ENCODE data around the gene FAM171A1. TPM values are rescaled to one million over a fixed set of nuclear protein-coding genes. Genes with fewer than 3 reads are reported as not detected.

FAM171A1 gene
- total RNA-seq, 1 donor from 2014 or later, result 28.2 TPM

DNA sequence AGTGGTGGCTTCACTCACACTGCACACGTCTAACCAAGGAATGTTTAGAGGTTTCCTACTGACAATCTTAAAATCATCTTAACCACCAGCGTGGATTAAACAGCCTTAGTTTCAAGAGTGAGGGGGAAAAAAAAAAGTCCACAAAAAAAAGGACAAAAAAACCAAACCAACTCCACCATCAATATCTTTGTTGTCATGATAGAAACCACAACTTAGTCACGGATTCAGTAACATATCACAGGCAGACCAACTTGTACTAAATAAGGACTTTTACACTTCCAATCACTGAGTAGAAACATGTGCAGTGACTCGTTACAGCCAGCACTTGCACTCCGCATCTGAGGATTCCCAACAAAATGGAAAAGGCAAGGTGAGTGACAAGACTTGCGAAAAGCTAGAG lies 46.5 kb downstream of the FAM171A1 start:
- Mint-ChIP-seq H3K27me3 (ENCODE audit: insufficient read depth, low read depth) (no peaks in the 10 kb centered on the region), H3K4me3 (no peak overlapping the region), H3K36me3 (peaks cover 18% of the 10 kb centered on the region), H3K9me3 (no peaks in the 10 kb centered on the region), H3K4me1 (peaks cover 12% of the 10 kb centered on the region), H3K27ac (no peak overlapping the region)
- no peaks in the 10 kb centered on the region for H3K4me1 ChIP-seq
- H4K20me1 ChIP-seq (ENCODE audit: low read depth), result peaks cover 5% of the 10 kb centered on the region
- no peak overlapping the region for H2AFZ ChIP-seq (replicated peaks)
- DNase-seq (ENCODE audit: low spot score), result no peak
- H3K4me3 ChIP-seq, result no peak overlapping the region
- H3K9ac ChIP-seq, result no peak overlapping the region
- H3K79me2 ChIP-seq (ENCODE audit: low read depth), result no peaks in the 10 kb centered on the region
- H3K27me3 ChIP-seq, result no peaks in the 10 kb centered on the region
- H3K36me3 ChIP-seq, result no peaks in the 10 kb centered on the region
- H3F3A ChIP-seq (ENCODE audit: low read depth), result no peaks in the 10 kb centered on the region
- no peak overlapping the region for H3K4me2 ChIP-seq
- H3K27ac ChIP-seq, result no peak overlapping the region
- H3K9me3 ChIP-seq (ENCODE audit: low read depth), result no peaks in the 10 kb centered on the region
- TF ChIP-seq EZH2 (IDR thresholded peaks at IDR 0.05), result no peak
- TF ChIP-seq CTCF (IDR thresholded peaks at IDR 0.05), result no peak
- TF ChIP-seq EZH2phosphoT487 (IDR thresholded peaks at IDR 0.05), result no peak

GRCh38 chr10:15324113-15324512 lies 47.0 kb downstream of the FAM171A1 start:
- no peaks in the 10 kb centered on the region for H3K27me3 ChIP-seq
- no peak for DNase-seq (ENCODE audit: low spot score)
- no peak overlapping the region for H3K27ac ChIP-seq
- H3K9ac ChIP-seq, result no peak overlapping the region
- TF ChIP-seq EZH2 (IDR thresholded peaks at IDR 0.05), result no peak
- no peak for TF ChIP-seq EZH2phosphoT487 (IDR thresholded peaks at IDR 0.05)
- no peak for TF ChIP-seq CTCF (IDR thresholded peaks at IDR 0.05)
- no peaks in the 10 kb centered on the region for H3K9me3 ChIP-seq (ENCODE audit: low read depth)
- H3K27me3 Mint-ChIP-seq (ENCODE audit: insufficient read depth, low read depth), result no peaks in the 10 kb centered on the region
- H3K4me3 Mint-ChIP-seq, result no peak overlapping the region
- peaks cover 12% of the 10 kb centered on the region for H3K4me1 Mint-ChIP-seq
- H3K79me2 ChIP-seq (ENCODE audit: low read depth), result no peaks in the 10 kb centered on the region
- no peaks in the 10 kb centered on the region for H3K36me3 ChIP-seq
- H4K20me1 ChIP-seq (ENCODE audit: low read depth), result peaks cover under 1% of the 10 kb centered on the region
- H3F3A ChIP-seq (ENCODE audit: low read depth), result no peaks in the 10 kb centered on the region
- no peak overlapping the region for H3K4me3 ChIP-seq
- no peaks in the 10 kb centered on the region for H3K4me1 ChIP-seq
- H2AFZ ChIP-seq (replicated peaks), result no peak overlapping the region
- H3K36me3 Mint-ChIP-seq, result peaks cover 19% of the 10 kb centered on the region
- H3K4me2 ChIP-seq, result no peak overlapping the region
- no peak overlapping the region for H3K27ac Mint-ChIP-seq
- no peaks in the 10 kb centered on the region for H3K9me3 Mint-ChIP-seq

DNA sequence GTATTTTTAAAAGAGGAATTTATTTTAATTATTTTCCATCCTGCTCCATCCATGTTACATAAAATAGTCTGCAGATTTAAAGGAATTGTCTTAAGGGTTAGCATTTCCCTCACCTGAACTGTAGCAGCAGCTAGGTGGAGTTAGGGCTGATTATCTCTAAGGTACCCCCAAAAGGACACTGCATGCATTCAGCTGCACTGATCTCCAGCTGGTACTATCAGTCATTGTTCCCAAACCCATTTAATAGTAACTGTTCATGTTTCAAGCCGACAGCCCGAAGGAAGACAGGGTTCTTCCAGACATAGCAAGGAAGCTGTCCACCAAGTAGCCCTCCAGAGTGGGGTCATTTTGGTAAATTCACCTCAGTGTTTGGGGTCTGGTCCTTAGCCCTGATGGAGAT lies 48.7 kb downstream of the FAM171A1 start:
- no peaks in the 10 kb centered on the region for H3F3A ChIP-seq (ENCODE audit: low read depth)

More for the DNA sequence above, 48.7 kb downstream of the FAM171A1 start:
- Histone ChIP-seq H3K4me1 (no peaks in the 10 kb centered on the region), H3K9me3 (ENCODE audit: low read depth) (no peaks in the 10 kb centered on the region), H3K9ac (no peak overlapping the region), H3K27me3 (no peaks in the 10 kb centered on the region), H3K27ac (no peak overlapping the region), H3K36me3 (no peaks in the 10 kb centered on the region), H3K79me2 (ENCODE audit: low read depth) (no peaks in the 10 kb centered on the region), H4K20me1 (ENCODE audit: low read depth) (no peaks in the 10 kb centered on the region), H3K4me3 (no peak overlapping the region), H2AFZ (replicated peaks) (no peak overlapping the region), H3K4me2 (no peak overlapping the region)
- Mint-ChIP-seq H3K4me1 (peaks cover 12% of the 10 kb centered on the region), H3K27ac (no peak overlapping the region), H3K9me3 (no peaks in the 10 kb centered on the region), H3K27me3 (ENCODE audit: insufficient read depth, low read depth) (no peaks in the 10 kb centered on the region), H3K4me3 (no peak overlapping the region), H3K36me3 (peaks cover 15% of the 10 kb centered on the region)
- TF ChIP-seq EZH2phosphoT487 (IDR thresholded peaks at IDR 0.05) (no peak), CTCF (IDR thresholded peaks at IDR 0.05) (no peak), EZH2 (IDR thresholded peaks at IDR 0.05) (no peak)
- no peak for DNase-seq (ENCODE audit: low spot score)
